Omental fat pad (tissue), 4 donors: Measurements from ENCODE around the gene FIGN. TPM values are rescaled to one million over a fixed set of nuclear protein-coding genes. Genes with fewer than 3 reads are reported as not detected.

Experiments
- ATAC-seq: fragments of 150-250 bp; one replicate; pipeline ENCODE4 v1.9.1; 2016; ENCODE audit warnings: mild to moderate bottlenecking, moderate library complexity; ENCODE audit not compliant: low FRiP score
- DNase-seq: peaks from one replicate; pipeline ENCODE4 v3.0.0-alpha.2; 2019; ENCODE audit warnings: low spot score
- CTCF ChIP-seq, 3 donors: fragments of 450-650 bp; IDR thresholded peaks; one replicate each; pipeline ENCODE4 v1.5.1; 2016 to 2017; ENCODE audit warnings: antibody characterized with exemption in 3 of 3, mild to moderate bottlenecking in 3 of 3, moderate library complexity in 2 of 3
- total RNA-seq, 4 donors: library from RNA; depleted of rRNA; stranded (reverse); fragments of >200 nt; gene quantifications; one replicate each; pipeline ENCODE4 v1.1.0, GENCODE V29; 2016

FIGN gene
- total RNA-seq: 10 to 100 TPM in 2 of 4 donors, 1 to 10 TPM in 2; 8.2 to 13.1 (median 10.7) TPM

GRCh38 chr2:163735685-163736432 is at the start of gene FIGN:
Gene FIGN (minus strand): TSS chr2:163736008. CDS start chr2:163734927, 1,081 bp downstream.
- peak; percentile 83 for ATAC-seq
- DNase-seq: peak; percentile 35
- TF ChIP-seq CTCF (IDR thresholded peaks at IDR 0.05): no peak

GRCh38 chr2:163785162-163785561 is 49.4 kb upstream of the FIGN start:
- no peak for TF ChIP-seq CTCF (IDR thresholded peaks at IDR 0.05)
- DNase-seq (no peak), ATAC-seq (no peak)

- no peak for ATAC-seq
- DNase-seq: no peak
- TF ChIP-seq CTCF (IDR thresholded peaks at IDR 0.05): no peak
Observed at GRCh38 chr2:163779970-163780597, 44.3 kb upstream of the FIGN start.

- DNase-seq (no peak), ATAC-seq (peak; percentile 69)
Observed at GRCh38 chr2:163778045-163778781, 42.4 kb upstream of the FIGN start.

GRCh38 chr2:163775304-163775703 is 39.5 kb upstream of the FIGN start:
- TF ChIP-seq CTCF (IDR thresholded peaks at IDR 0.05): no peak
- DNase-seq (no peak), ATAC-seq (peak; percentile 31)

More at GRCh38 chr2:163778045-163778781, 42.4 kb upstream of the FIGN start:
- no peak for TF ChIP-seq CTCF (IDR thresholded peaks at IDR 0.05)

GRCh38 chr2:163774862-163775261 is 39.1 kb upstream of the FIGN start:
- DNase-seq (no peak), ATAC-seq (peak; percentile 81)
- no peak for TF ChIP-seq CTCF (IDR thresholded peaks at IDR 0.05)
